SK-N-SH treated with all-trans-retinoic acid at 6 μM for 48 hours (cell line): ENCODE results near the gene MAP3K15.

ENCODE experiments used
- ATAC-seq: fragments of 200-7000 bp; cut with Tn5 transposase; 3 replicates; pipeline ENCODE4 v1.9.1; 2020; ENCODE audit warnings: mild to moderate bottlenecking, moderate library complexity
- ARNTL ChIP-seq: fragments of 450-650 bp; formaldehyde crosslinking; IDR thresholded peaks from 2 replicates; pipeline ENCODE4 v1.5.0; 2020; ENCODE audit warnings: low read depth, mild to moderate bottlenecking, moderate library complexity, borderline replicate concordance
- BACH2 ChIP-seq: fragments of 250-450 bp; sonication (Bioruptor Pico); IDR thresholded peaks from 2 replicates; pipeline ENCODE4 v1.9.0; 2021; ENCODE audit warnings: mild to moderate bottlenecking, borderline replicate concordance
- CSRNP3 ChIP-seq: fragments of 250-450 bp; sonication (Bioruptor Pico); IDR thresholded peaks from 2 replicates; pipeline ENCODE4 v1.5.1; 2021; ENCODE audit warnings: mild to moderate bottlenecking, moderate library complexity
- ESRRG ChIP-seq: fragments of 250-450 bp; sonication (Bioruptor Pico); IDR thresholded peaks from 2 replicates; pipeline ENCODE4 v1.6.1; 2021; ENCODE audit warnings: mild to moderate bottlenecking
- GLIS3 ChIP-seq: fragments of 250-450 bp; sonication (Bioruptor Pico); IDR thresholded peaks from 2 replicates; pipeline ENCODE4 v1.5.0; 2020; ENCODE audit warnings: mild to moderate bottlenecking, moderate library complexity
- ISL1 ChIP-seq: fragments of 250-450 bp; sonication (Bioruptor Pico); IDR thresholded peaks from 2 replicates; pipeline ENCODE4 v2.1.2; 2022; ENCODE audit warnings: mild to moderate bottlenecking, moderate library complexity
- OSR1 ChIP-seq: fragments of 250-450 bp; sonication (Bioruptor Pico); IDR thresholded peaks from 2 replicates; pipeline ENCODE4 v1.8.0; 2022; ENCODE audit warnings: moderate library complexity, mild to moderate bottlenecking, inconsistent platforms
- POU6F1 ChIP-seq: fragments of 250-450 bp; sonication (Bioruptor Pico); IDR thresholded peaks from 2 replicates; pipeline ENCODE4 v1.8.0; 2021; ENCODE audit warnings: low read depth, mild to moderate bottlenecking, moderate library complexity, borderline replicate concordance
- PPARA ChIP-seq: fragments of 250-450 bp; sonication (Bioruptor Pico); IDR thresholded peaks from 2 replicates; pipeline ENCODE4 v1.5.0; 2020; ENCODE audit warnings: mild to moderate bottlenecking, borderline replicate concordance
- RARB ChIP-seq: fragments of 250-450 bp; sonication (Bioruptor Pico); IDR thresholded peaks from 2 replicates; pipeline ENCODE4 v1.8.0; 2021; ENCODE audit warnings: mild to moderate bottlenecking, moderate library complexity
- SNAI2 ChIP-seq: fragments of 250-450 bp; sonication (Bioruptor Pico); IDR thresholded peaks from 2 replicates; pipeline ENCODE4 v1.5.0; 2020; ENCODE audit warnings: mild to moderate bottlenecking, moderate library complexity
- TCF4 ChIP-seq: fragments of 250-450 bp; sonication (Bioruptor Pico); IDR thresholded peaks from 2 replicates; pipeline ENCODE4 v1.8.0; 2021; ENCODE audit warnings: mild to moderate bottlenecking, moderate library complexity, borderline replicate concordance
- TOX ChIP-seq: fragments of 250-450 bp; sonication (Bioruptor Pico); IDR thresholded peaks from 2 replicates; pipeline ENCODE4 v1.8.0; 2021; ENCODE audit warnings: mild to moderate bottlenecking, moderate library complexity, borderline replicate concordance
- TSHZ2 ChIP-seq: fragments of 250-450 bp; sonication (Bioruptor Pico); IDR thresholded peaks from 2 replicates; pipeline ENCODE4 v1.5.0; 2020; ENCODE audit warnings: mild to moderate bottlenecking, moderate library complexity
- ZC3H10 ChIP-seq: fragments of 250-450 bp; sonication (Bioruptor Pico); IDR thresholded peaks from 2 replicates; pipeline ENCODE4 v1.5.1; 2021; ENCODE audit warnings: mild to moderate bottlenecking, moderate library complexity
- ZFP3 ChIP-seq: fragments of 250-450 bp; sonication (Bioruptor Pico); IDR thresholded peaks from 2 replicates; pipeline ENCODE4 v1.5.0; 2020; ENCODE audit warnings: mild to moderate bottlenecking, moderate library complexity
- ZFP30 ChIP-seq: fragments of 450-650 bp; formaldehyde crosslinking; IDR thresholded peaks from 2 replicates; pipeline ENCODE4 v1.5.0; 2022; ENCODE audit warnings: mild to moderate bottlenecking, moderate library complexity
- ZNF565 ChIP-seq: fragments of 450-650 bp; formaldehyde crosslinking; conservative IDR thresholded peaks from 2 replicates; pipeline ENCODE4 v1.5.0; 2020; ENCODE audit warnings: low read depth, mild to moderate bottlenecking, moderate library complexity
- ZNF70 ChIP-seq: fragments of 450-650 bp; formaldehyde crosslinking; IDR thresholded peaks from 2 replicates; pipeline ENCODE4 v1.5.0; 2020; ENCODE audit warnings: mild to moderate bottlenecking, moderate library complexity
- ZNF8 ChIP-seq: fragments of 450-650 bp; formaldehyde crosslinking; IDR thresholded peaks from 2 replicates; pipeline ENCODE4 v1.5.0; 2020; ENCODE audit warnings: mild to moderate bottlenecking, moderate library complexity
- TF ChIP-seq, protein P1 (sequence below): fragments of 250-450 bp; sonication (Bioruptor Pico); IDR thresholded peaks from 2 replicates; pipeline ENCODE4 v1.5.1; 2020; ENCODE audit warnings: low read depth, mild to moderate bottlenecking, moderate library complexity

Gene MAP3K15

DNA sequence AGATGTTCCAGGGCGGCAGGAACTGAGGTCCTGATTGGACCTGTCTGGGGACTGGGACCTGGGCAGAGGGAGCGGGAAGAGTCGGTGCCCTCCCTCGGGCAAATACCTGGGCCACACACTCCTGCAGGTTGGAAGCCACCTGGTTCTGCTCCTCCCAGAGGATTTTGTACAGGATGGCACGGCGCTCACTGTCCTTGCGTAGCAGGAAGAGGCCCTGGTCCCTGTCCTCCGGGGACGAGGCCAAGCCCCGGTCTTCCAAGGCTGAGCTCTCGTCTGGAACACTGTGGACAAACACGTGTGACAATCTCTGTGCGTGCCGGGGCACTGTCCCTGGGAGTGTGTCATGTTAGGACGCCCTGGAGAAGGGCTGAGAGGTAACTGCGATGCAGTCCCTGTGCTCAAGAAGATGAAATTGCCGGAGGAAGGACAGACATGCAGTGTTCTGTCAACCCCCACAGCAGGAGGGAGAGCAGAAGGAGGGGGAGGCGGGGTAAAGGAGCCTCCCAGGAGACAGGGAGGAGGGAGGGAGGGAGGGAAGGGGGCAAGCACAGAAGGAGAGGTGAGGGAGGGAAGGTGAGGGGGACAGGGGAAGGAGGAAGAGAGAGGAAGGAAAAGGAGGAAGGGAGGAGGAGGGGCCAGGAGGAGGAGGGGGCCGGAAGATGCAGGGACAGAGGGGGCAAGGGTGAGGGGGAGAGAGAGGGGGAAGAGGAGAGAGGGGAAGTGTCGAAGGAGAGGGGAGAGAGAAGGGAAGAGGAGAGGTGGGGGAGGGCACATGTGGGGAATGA is 142.6 kb downstream of the MAP3K15 start (continued):
- no peak for TF ChIP-seq TSHZ2 (CRISPR knock-in tag)

GRCh38 chrX:19372170-19372546 is 143.2 kb downstream of the MAP3K15 start:
- peak; percentile 93 for ATAC-seq
- TF ChIP-seq PPARA, result no peak
- TF ChIP-seq BACH2 (CRISPR knock-in tag), result no peak
- TF ChIP-seq CSRNP3 (CRISPR knock-in tag), result no peak
- TF ChIP-seq TOX, result no peak
- no peak for TF ChIP-seq ZNF70 (CRISPR knock-in tag)
- TF ChIP-seq TCF4 (CRISPR knock-in tag), result no peak
- no peak for TF ChIP-seq ESRRG
- TF ChIP-seq ARNTL (CRISPR knock-in tag), result no peak
- no peak for TF ChIP-seq GLIS3
- TF ChIP-seq, protein P1, sequence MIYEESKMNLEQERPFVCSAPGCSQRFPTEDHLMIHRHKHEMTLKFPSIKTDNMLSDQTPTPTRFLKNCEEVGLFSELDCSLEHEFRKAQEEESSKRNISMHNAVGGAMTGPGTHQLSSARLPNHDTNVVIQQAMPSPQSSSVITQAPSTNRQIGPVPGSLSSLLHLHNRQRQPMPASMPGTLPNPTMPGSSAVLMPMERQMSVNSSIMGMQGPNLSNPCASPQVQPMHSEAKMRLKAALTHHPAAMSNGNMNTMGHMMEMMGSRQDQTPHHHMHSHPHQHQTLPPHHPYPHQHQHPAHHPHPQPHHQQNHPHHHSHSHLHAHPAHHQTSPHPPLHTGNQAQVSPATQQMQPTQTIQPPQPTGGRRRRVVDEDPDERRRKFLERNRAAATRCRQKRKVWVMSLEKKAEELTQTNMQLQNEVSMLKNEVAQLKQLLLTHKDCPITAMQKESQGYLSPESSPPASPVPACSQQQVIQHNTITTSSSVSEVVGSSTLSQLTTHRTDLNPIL (CRISPR knock-in tag), result no peak
- TF ChIP-seq ZFP3 (CRISPR knock-in tag), result no peak
- TF ChIP-seq TSHZ2 (CRISPR knock-in tag), result no peak
- TF ChIP-seq RARB (CRISPR knock-in tag), result no peak
- no peak for TF ChIP-seq SNAI2
- no peak for TF ChIP-seq ZFP30 (CRISPR knock-in tag)
- TF ChIP-seq OSR1 (CRISPR knock-in tag), result no peak
- TF ChIP-seq ZNF565 (CRISPR knock-in tag), result no peak
- TF ChIP-seq ISL1, result no peak

GRCh38 chrX:19370061-19370460 is 145.2 kb downstream of the MAP3K15 start:
- TF ChIP-seq ZC3H10 (CRISPR knock-in tag) (no peak), ZFP3 (CRISPR knock-in tag) (no peak), ISL1 (no peak), ZNF70 (CRISPR knock-in tag) (no peak), ESRRG (no peak), OSR1 (CRISPR knock-in tag) (no peak), ZNF8 (CRISPR knock-in tag) (no peak), POU6F1 (CRISPR knock-in tag) (no peak), ZFP30 (CRISPR knock-in tag) (no peak), CSRNP3 (CRISPR knock-in tag) (no peak), GLIS3 (no peak), SNAI2 (no peak), TSHZ2 (CRISPR knock-in tag) (no peak)
- peak; percentile 36; the same call in 2 of the 3 replicates for ATAC-seq
